HepG2 (cell line): ENCODE measurements around the gene RAD50. TPM values are rescaled to one million over a fixed set of nuclear protein-coding genes. Genes with fewer than 3 reads are reported as not detected.

ENCODE experiments used
- AGO2 ChIP-seq: fragments of 200-400 bp; formaldehyde crosslinking; optimal IDR thresholded peaks from 2 replicates; pipeline ENCODE3; 2017; ENCODE audit warnings: mild to moderate bottlenecking, low read depth, low read length, moderate library complexity
- ARNT2 ChIP-seq: sonication (generic); formaldehyde crosslinking; IDR thresholded peaks from 2 replicates; pipeline ENCODE4 v1.8.0; 2022; ENCODE audit warnings: mild to moderate bottlenecking, low read depth, missing genetic modification reagents, moderate library complexity
- CHCHD3 ChIP-seq: sonication (generic); formaldehyde crosslinking; IDR thresholded peaks from 2 replicates; pipeline ENCODE4 v1.8.0; 2022; ENCODE audit warnings: mild to moderate bottlenecking, missing genetic modification reagents, moderate library complexity
- FOXM1 ChIP-seq: sonication (generic); formaldehyde crosslinking; IDR thresholded peaks from 2 replicates; pipeline ENCODE4 v1.5.0; 2020; ENCODE audit warnings: missing genetic modification reagents
- FOXP4 ChIP-seq: sonication (generic); formaldehyde crosslinking; IDR thresholded peaks from 2 replicates; pipeline ENCODE4 v1.4.0; 2020; ENCODE audit warnings: missing genetic modification reagents
- HBP1 ChIP-seq: IDR thresholded peaks from 2 replicates; pipeline ENCODE4 v1.6.1; 2016; ENCODE audit warnings: low read depth, control low read depth
- HCFC1 ChIP-seq: fragments of 150-350 bp; IDR thresholded peaks from 2 replicates; pipeline ENCODE4 v1.6.1; 2014; ENCODE audit warnings: low read depth, low read length
- HNF1B ChIP-seq: sonication (generic); formaldehyde crosslinking; IDR thresholded peaks from 2 replicates; pipeline ENCODE4 v1.5.1; 2020; ENCODE audit warnings: mild to moderate bottlenecking, moderate library complexity, missing genetic modification reagents
- HNRNPL ChIP-seq: fragments of 200-400 bp; formaldehyde crosslinking; IDR thresholded peaks from 2 replicates; pipeline ENCODE4 v1.6.1; 2017; ENCODE audit warnings: mild to moderate bottlenecking, low read depth, low read length
- HOXA7 ChIP-seq: sonication (generic); formaldehyde crosslinking; IDR thresholded peaks from 2 replicates; pipeline ENCODE4 v1.8.1; 2022; ENCODE audit warnings: mild to moderate bottlenecking, missing genetic modification reagents, moderate library complexity
- IKZF1 ChIP-seq: fragments of 450-650 bp; IDR thresholded peaks from 2 replicates; pipeline ENCODE4 v1.7.1; 2016
- MAX ChIP-seq: IDR thresholded peaks from 2 replicates; pipeline ENCODE4 v1.6.1; 2012; ENCODE audit warnings: inconsistent platforms
- MAZ ChIP-seq, 2 experiments: sonication (generic) in 1 of 2; formaldehyde crosslinking in 1 of 2; IDR thresholded peaks; 2 replicates each; pipeline versions ENCODE4 v1.5.0 to v1.6.1; 2012 to 2020; ENCODE audit warnings: low read depth in 2 of 2, mild to moderate bottlenecking in 2 of 2, borderline replicate concordance in 1 of 2, improper control_type of control experiment in 1 of 2, low read length in 1 of 2, missing genetic modification reagents in 1 of 2, moderate library complexity in 1 of 2
- MEIS1 ChIP-seq: sonication (generic); formaldehyde crosslinking; IDR thresholded peaks from 2 replicates; pipeline ENCODE4 v1.9.0; 2021; ENCODE audit warnings: mild to moderate bottlenecking, missing genetic modification reagents, moderate library complexity, borderline replicate concordance
- MIER2 ChIP-seq: IDR thresholded peaks from 2 replicates; pipeline ENCODE4 v1.6.1; 2016; ENCODE audit warnings: missing biosample characterization, missing genetic modification reagents
- MTA1 ChIP-seq: sonication (generic); formaldehyde crosslinking; IDR thresholded peaks from 2 replicates; pipeline ENCODE4 v1.4.0; 2020; ENCODE audit warnings: missing genetic modification reagents, mild to moderate bottlenecking, borderline replicate concordance
- PAF1 ChIP-seq: IDR thresholded peaks from 2 replicates; pipeline ENCODE4 v1.6.1; 2016; ENCODE audit warnings: missing genetic modification reagents, missing compliant biosample characterization
- RARA ChIP-seq: IDR thresholded peaks from 2 replicates; pipeline ENCODE4 v1.6.1; 2016; ENCODE audit warnings: missing genetic modification reagents, missing compliant biosample characterization
- SNAI1 ChIP-seq: sonication (generic); formaldehyde crosslinking; IDR thresholded peaks from 2 replicates; pipeline ENCODE4 v1.5.0; 2020; ENCODE audit warnings: mild to moderate bottlenecking, missing genetic modification reagents, borderline replicate concordance
- TRIM24 ChIP-seq: sonication (generic); formaldehyde crosslinking; IDR thresholded peaks from 2 replicates; pipeline ENCODE4 v1.8.0; 2022; ENCODE audit warnings: mild to moderate bottlenecking, missing genetic modification reagents
- ZBTB3 ChIP-seq: sonication (generic); formaldehyde crosslinking; IDR thresholded peaks from 2 replicates; pipeline ENCODE4 v1.4.0; 2020; ENCODE audit warnings: low read depth, mild to moderate bottlenecking, moderate library complexity, missing genetic modification reagents, borderline replicate concordance
- ZFP62 ChIP-seq: sonication (generic); formaldehyde crosslinking; IDR thresholded peaks from 2 replicates; pipeline ENCODE4 v1.4.0; 2020; ENCODE audit warnings: missing genetic modification reagents
- ZNF33B ChIP-seq: sonication (generic); formaldehyde crosslinking; IDR thresholded peaks from 2 replicates; pipeline ENCODE4 v1.5.1; 2020; ENCODE audit warnings: mild to moderate bottlenecking, missing genetic modification reagents
- ZNF713 ChIP-seq: sonication (generic); formaldehyde crosslinking; IDR thresholded peaks from 2 replicates; pipeline ENCODE4 v1.4.0; 2020; ENCODE audit warnings: mild to moderate bottlenecking, missing genetic modification reagents
- ZNF879 ChIP-seq: sonication (generic); formaldehyde crosslinking; IDR thresholded peaks from 2 replicates; pipeline ENCODE4 v1.8.1; 2023; ENCODE audit warnings: missing genetic modification reagents
- ZSCAN31 ChIP-seq: sonication (generic); formaldehyde crosslinking; IDR thresholded peaks from 2 replicates; pipeline ENCODE4 v1.5.0; 2020; ENCODE audit warnings: low read depth, mild to moderate bottlenecking, missing genetic modification reagents
- polyA plus RNA-seq, 8 experiments: library from polyadenylated mRNA; depleted of rRNA in 3 of 8; stranded (reverse) in 7 of 8; unstranded in 1 of 8; fragments of >200 nt; fragmentation: Illumina TruSeq in 4 of 8; extraction: Trizol in 4 of 8; gene quantifications; 2 replicates each; pipeline versions ENCODE4 v1.2.1 to v1.2.3, GENCODE V29; 2011 to 2016; ENCODE audit warnings: low read depth in 4 of 8, missing spikeins in 1 of 8, mixed read lengths in 1 of 8; ENCODE audit not compliant: insufficient read depth in 1 of 8
- total RNA-seq, 5 experiments: library from RNA; depleted of rRNA; stranded (reverse); fragments of >200 nt; fragmentation: Illumina TruSeq; extraction: Trizol; gene quantifications; 2 replicates each; pipeline ENCODE4 v1.2.3, GENCODE V29; 2016; ENCODE audit warnings: low read depth in 1 of 5

RAD50 gene
- total and polyA plus RNA-seq, 2 of the 13 experiments (the other 11 are each of a cell fraction or from before 2014, with no cell fraction given): 19.2 to 23.4 TPM

- peak; percentile 62; the same call in 1 of the 2 replicates for TF ChIP-seq HNRNPL
- peak; percentile 94 for TF ChIP-seq HNF1B (CRISPR knock-in tag)
- TF ChIP-seq TRIM24 (CRISPR knock-in tag): no peak
- TF ChIP-seq HOXA7 (CRISPR knock-in tag): no peak
- TF ChIP-seq ZSCAN31: peak; percentile 98
- TF ChIP-seq HCFC1: peak; percentile 47
- peak; percentile 99 for TF ChIP-seq CHCHD3 (CRISPR knock-in tag)
- TF ChIP-seq ZNF33B (CRISPR knock-in tag): peak; percentile 98
- 0 out of 2 replicates have a peak, but pooled peaks have one; percentile 60 for TF ChIP-seq ZBTB3 (CRISPR knock-in tag)
- peak; percentile 100 for TF ChIP-seq MAX
- TF ChIP-seq ZNF879 (CRISPR knock-in tag): peak; percentile 93; the same call in 1 of the 2 replicates
- TF ChIP-seq MTA1 (CRISPR knock-in tag): peak; percentile 80; the same call in 1 of the 2 replicates
- TF ChIP-seq MAZ (IDR thresholded peaks at IDR 0.05; ENCODE audit: borderline replicate concordance, low read depth, low read length): peak; percentile 55; the same call in 1 of the 2 replicates
- TF ChIP-seq MAZ (CRISPR knock-in tag; IDR thresholded peaks at IDR 0.05; ENCODE audit: low read depth): peak; percentile 92
- TF ChIP-seq HBP1: peak; percentile 70; the same call in 1 of the 2 replicates
- TF ChIP-seq ZNF713 (CRISPR knock-in tag): peak; percentile 96; the same call in 1 of the 2 replicates
- TF ChIP-seq AGO2: peak; percentile 75
- TF ChIP-seq RARA (CRISPR knock-in tag): peak; percentile 75
- TF ChIP-seq ZFP62: no peak
- peak; percentile 93 for TF ChIP-seq MEIS1
- peak; percentile 92; the same call in 1 of the 2 replicates for TF ChIP-seq SNAI1 (CRISPR knock-in tag)
- TF ChIP-seq IKZF1: no peak
- TF ChIP-seq MIER2 (CRISPR knock-in tag): peak; percentile 56; the same call in 1 of the 2 replicates
- TF ChIP-seq ARNT2 (CRISPR knock-in tag): peak; percentile 99
- peak; percentile 56; the same call in 1 of the 2 replicates for TF ChIP-seq FOXP4
- TF ChIP-seq PAF1 (CRISPR knock-in tag): no peak
- TF ChIP-seq FOXM1: peak; percentile 9; the same call in 1 of the 2 replicates
These were observed at the start of gene RAD50 (continued) for GRCh38 chr5:132556763-132557477.
